Medulla oblongata (tissue), 1 donor: ENCODE results near the gene AGBL4.

Experiments
- DNase-seq: peaks from one replicate; pipeline ENCODE4 v3.0.0-alpha.2; 2015; ENCODE audit errors: extremely low spot score

Gene AGBL4

GRCh38 chr1:48830715-48831114, 1193.0 kb downstream of the AGBL4 start:
- no peak for DNase-seq

- DNase-seq = no peak
These were observed 1194.3 kb downstream of the AGBL4 start for GRCh38 chr1:48829446-48829845.

- no peak for DNase-seq
These were observed 1200.6 kb downstream of the AGBL4 start for GRCh38 chr1:48823168-48823567.

DNA sequence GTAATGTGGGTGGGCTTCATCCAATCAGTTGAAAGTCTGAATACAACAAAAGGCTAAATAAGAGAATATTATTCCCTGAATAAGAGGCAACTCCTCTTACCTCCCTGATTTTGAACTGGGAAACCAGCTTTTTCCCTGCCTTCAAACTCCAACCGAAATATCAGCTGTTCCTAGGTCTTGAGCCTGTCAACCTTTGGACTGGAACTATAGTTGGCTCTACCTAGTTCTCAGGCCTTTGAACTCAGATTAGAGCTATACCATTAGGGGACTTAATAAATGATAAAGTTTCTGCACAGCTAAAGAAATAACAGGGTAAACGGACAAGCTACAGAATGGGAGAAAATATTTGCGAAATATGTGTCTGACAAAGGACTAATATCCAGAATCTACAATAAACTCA, 1203.3 kb downstream of the AGBL4 start:
- DNase-seq = no peak

DNA sequence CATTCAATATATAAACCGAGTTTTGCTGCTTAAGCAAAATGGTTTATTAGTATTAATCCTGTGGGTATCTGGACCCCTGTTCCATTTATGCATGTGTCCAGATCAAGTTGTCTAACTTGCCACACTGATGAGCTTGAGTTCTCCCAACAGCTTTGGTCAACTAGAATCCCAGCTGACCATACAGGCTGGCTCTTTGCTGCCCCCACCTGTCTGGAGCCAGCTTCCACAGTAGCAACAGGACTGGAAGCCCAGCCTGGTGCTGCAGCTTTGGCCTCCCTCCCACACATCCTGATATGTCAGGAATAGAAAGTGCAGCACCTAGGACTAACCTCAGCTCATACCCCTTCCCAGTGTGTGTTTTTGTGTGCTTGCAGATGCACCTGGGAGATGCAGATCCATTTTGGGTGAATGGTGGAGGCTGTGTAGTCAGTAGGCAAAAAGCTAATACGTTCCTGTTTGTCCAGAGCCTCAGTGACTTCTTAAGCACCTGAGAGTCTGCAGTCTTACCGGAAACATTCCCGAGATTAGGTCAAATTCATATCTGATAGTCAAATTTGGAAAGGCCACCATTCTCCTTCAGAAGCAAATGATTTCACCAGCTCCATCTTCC, 1206.1 kb downstream of the AGBL4 start:
- peak; percentile 81 for DNase-seq

- DNase-seq = no peak
These were observed 1213.0 kb downstream of the AGBL4 start for GRCh38 chr1:48810740-48811139.

DNA sequence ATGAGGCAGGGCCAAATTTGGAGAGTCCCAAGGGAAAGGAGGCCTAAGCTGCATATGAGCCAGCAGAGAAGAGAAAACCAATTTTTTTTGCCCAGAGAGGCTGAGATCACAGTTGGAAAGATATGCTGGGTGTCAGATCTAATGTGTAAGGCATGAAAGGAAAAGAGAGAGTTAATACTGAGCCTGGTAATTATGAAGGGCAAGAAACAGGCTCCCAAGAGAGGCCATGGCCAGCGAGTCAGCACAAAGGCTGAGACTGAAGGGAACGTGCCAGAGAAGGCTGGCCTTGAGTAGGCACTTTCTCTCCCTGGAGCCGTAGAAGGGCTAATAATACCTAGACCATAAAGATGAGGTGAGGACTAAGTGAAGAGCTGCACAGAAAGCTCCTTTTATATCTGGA, 1215.3 kb downstream of the AGBL4 start:
- DNase-seq = no peak

DNA sequence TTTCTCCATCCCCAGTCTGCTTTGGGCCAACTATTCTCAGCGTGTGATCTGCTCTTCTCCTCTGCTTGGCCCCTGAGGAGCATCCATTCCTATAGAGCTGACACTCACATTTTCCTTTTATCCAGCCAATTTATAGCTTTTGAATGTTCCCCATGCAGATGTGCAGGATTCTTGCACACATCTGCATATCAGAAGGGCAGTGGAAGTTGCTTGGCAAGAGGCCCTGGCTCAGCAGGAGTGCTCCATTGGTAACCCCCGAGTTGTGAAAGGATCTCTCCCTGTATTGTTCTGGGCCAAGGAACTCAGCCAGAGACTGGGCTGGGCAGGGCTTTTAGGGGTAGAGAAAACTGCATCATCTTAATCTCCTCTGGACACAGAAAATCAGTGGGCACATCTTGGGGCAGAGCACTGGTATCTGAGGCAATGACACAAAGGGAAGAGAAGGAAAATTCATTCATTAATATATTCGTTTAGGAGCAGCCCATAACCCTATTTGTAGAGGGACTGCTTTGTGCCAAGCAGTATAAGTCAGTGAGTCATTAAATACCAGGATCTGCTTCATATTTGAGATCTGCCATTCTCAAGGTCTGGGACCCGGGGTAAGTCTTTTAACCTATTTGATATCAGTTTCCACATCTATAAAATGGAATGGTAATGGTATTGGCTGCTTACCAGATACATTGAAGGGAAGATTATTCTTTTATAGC, 1216.0 kb downstream of the AGBL4 start:
- DNase-seq = no peak

DNA sequence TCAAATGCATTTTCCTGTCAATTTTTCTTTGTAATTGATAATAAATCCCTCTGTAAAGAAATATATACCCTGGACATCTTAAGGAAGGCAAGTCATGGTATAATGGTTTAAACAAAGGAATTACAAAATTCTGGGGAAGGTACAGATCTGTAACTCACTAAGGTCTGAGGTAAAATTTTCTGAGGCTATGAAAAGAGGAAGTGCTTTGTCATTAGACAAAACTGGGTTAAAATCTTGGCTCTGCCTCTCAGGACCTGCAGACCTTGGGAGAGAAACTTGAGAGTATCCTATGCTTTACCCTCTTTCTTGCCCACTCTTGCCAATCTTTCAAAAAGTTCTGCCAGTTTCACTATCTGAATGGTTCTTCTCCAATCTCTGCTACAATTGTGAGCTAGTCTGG, 1220.3 kb downstream of the AGBL4 start:
- no peak for DNase-seq

- no peak for DNase-seq
These were observed 1228.9 kb downstream of the AGBL4 start for GRCh38 chr1:48794816-48795215.

GRCh38 chr1:48793863-48794262, 1229.9 kb downstream of the AGBL4 start:
- no peak for DNase-seq

DNA sequence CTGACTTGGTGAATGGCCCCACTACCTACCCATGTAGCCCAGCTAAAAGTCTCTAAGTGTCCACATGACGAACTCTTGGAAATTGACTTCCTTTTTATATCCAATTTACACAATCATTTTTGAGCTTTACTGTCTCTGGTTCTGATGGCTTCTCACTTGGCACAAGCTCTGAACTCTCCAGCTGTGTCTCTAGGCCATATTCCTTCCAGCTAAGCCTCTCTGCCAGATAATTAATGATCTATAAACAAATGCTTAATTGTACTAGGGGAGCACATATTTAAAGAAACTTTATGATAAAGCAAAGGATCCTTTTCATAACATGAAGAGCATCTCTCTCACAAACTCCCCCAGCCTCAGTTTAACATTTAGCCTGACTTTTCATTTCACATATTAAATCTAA, 1230.8 kb downstream of the AGBL4 start:
- no peak for DNase-seq

GRCh38 chr1:48790397-48790796, 1233.4 kb downstream of the AGBL4 start:
- no peak for DNase-seq

GRCh38 chr1:48789903-48790302, 1233.9 kb downstream of the AGBL4 start:
- peak; percentile 20 for DNase-seq

DNA sequence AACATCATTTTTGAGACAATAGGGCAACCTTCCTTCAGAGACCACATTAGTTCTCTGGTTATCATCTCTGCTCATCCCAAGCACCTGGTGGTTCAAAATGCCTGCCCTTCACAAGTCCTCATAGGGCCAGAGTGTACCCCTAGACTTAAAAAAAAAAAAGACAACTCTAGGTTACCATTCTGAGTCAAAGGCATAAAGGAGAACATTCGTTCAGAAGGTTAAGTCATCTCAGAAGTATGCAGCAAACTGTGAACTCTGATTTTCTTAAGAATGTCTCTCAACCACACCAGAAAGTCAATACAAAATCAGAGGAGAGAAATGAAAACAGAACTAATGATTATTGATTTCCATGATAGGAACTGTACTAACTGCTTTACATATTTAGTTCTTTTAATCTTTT, 1237.9 kb downstream of the AGBL4 start:
- DNase-seq = no peak

GRCh38 chr1:48784301-48784700, 1239.5 kb downstream of the AGBL4 start:
- no peak for DNase-seq

DNA sequence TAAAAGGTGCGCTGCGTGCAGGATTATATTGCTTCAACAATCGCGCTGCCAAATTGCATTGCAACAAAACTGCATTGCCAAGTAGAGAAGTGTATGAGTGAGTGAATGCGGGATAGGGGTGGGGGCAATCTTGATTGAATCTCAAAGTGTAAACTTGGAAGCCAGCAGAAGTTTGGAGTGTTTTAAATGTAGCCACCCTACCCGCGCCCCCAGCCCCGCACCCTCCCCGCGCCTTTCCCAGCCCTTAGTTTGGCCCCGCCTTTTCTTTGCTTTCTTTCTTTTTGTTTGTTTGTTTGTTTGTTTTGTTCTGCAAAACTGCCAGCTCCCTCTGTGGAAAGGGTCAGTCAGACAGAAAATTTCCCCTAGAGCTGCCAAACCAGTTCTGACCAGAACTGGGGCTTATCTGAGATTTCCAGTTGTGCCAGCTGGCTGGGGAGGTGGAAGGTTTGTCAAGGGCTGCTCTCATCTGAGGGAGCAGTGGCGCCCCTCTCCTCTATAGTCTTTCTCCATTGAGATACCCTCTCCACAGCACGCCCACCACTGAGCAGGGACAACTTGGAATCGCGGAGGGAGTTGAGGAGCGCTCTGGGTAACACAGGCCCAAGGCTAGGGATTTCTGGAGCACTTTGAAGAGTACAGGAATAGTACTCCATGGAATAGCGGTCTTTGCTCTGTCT, 1246.4 kb downstream of the AGBL4 start:
- DNase-seq = peak; percentile 26

- peak; percentile 82 for DNase-seq
These were observed 1247.1 kb downstream of the AGBL4 start, which contains the start of gene BEND5 for GRCh38 chr1:48776393-48777218. Gene BEND5, minus strand, starts transcription at chr1:48776891. Its CDS starts 60 bp downstream, at chr1:48776831.

DNA sequence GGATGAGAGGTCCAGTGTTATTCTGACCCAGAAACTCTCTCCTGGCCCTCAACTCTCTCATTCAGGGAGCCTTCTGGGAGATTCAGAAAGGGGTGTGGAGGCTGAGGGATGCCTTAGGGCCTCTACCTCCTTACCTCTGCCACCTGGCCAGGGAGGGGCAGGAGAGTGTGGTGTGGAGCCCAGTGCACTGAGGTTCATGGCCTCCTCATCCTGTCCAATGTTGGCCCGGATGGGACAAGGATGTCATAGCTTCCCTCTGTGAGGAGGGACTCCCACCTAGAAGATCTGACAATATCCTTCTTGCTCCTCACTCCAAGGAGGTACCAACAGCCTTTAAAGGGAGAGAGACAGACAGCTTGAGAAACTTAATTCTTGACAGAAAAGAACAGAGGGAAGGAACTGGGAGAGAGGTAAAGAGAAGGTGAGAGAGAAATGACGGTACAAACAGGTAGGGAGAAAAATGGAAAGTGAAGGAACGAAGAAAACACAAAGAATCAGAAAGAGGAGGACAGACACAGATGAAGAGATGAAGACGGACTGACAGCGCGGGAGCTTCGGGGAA, 1247.8 kb downstream of the AGBL4 start:
- DNase-seq = peak; percentile 29

- DNase-seq = no peak
These were observed 1250.6 kb downstream of the AGBL4 start for GRCh38 chr1:48773133-48773532.

GRCh38 chr1:48772211-48772610, 1251.5 kb downstream of the AGBL4 start:
- DNase-seq = no peak

DNA sequence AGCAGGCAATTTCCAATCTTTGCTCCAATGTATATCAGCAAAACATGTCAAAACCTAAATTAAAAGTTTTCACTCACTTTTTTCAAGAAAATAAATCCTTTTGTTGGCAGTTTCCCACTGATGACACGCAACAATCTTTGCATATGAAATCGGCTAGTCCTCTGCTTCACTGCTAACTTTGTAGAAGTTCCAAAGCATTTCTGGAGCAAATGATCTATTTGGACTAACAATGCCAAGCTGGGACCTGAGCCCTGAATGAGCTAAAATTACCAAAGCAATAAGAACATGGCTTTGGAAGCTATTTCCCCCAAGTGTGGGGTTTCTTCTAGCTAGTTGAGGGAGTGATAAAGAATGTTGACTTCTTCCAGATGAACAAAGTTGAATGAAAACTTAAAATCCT, 1252.2 kb downstream of the AGBL4 start:
- DNase-seq = peak; percentile 42
